Neural cell (in vitro differentiated cells): ENCODE data around the gene PANK1. TPM values are rescaled to one million over a fixed set of nuclear protein-coding genes. Genes with fewer than 3 reads are reported as not detected.

Source experiments
- H2AFZ ChIP-seq: fragments of 200-600, 300-800 bp; sonication (generic), shearing (Covaris generic); 2 replicates; pipeline ENCODE4 v1.6.0; 2014; ENCODE audit warnings: low read depth, mild to moderate bottlenecking, antibody characterized with exemption, low read length, moderate library complexity
- H3F3A ChIP-seq: fragments of 200-600 bp; shearing (Covaris generic); 2 replicates; pipeline ENCODE4 v1.6.1; 2016; ENCODE audit warnings: mild to moderate bottlenecking, moderate library complexity, mixed read lengths, antibody characterized with exemption, low read length; ENCODE audit not compliant: insufficient read depth, poor library complexity, severe bottlenecking
- H3K27ac ChIP-seq: fragments of 200-600, 300-800 bp; sonication (generic), shearing (Covaris generic); 2 replicates; pipeline ENCODE4 v1.5.1; 2014; ENCODE audit warnings: mild to moderate bottlenecking, low read length, moderate library complexity
- H3K27me3 ChIP-seq: fragments of 300-800, 200-600 bp; sonication (generic), shearing (Covaris generic); 2 replicates; pipeline ENCODE4 v1.6.0; 2014; ENCODE audit warnings: mild to moderate bottlenecking, low read depth, low read length, moderate library complexity; ENCODE audit not compliant: insufficient read depth
- H3K36me3 ChIP-seq: fragments of 300-800, 200-600 bp; sonication (generic), shearing (Covaris generic); 2 replicates; pipeline ENCODE4 v1.5.1; 2014; ENCODE audit warnings: mild to moderate bottlenecking, antibody characterized with exemption, low read length, moderate library complexity; ENCODE audit not compliant: insufficient read depth
- H3K4me2 ChIP-seq: fragments of 300-800, 200-600 bp; sonication (generic), shearing (Covaris generic); 2 replicates; pipeline ENCODE4 v1.6.0; 2014; ENCODE audit warnings: mild to moderate bottlenecking, low read length
- H3K4me3 ChIP-seq: fragments of 300-800, 200-600 bp; sonication (generic), shearing (Covaris generic); 2 replicates; pipeline ENCODE4 v1.5.1; 2014; ENCODE audit warnings: mild to moderate bottlenecking, low read length, moderate library complexity
- H3K79me2 ChIP-seq: fragments of 200-600 bp; shearing (Covaris generic); replicated peaks from 2 replicates; pipeline ENCODE4 v1.6.0; 2014; ENCODE audit warnings: mild to moderate bottlenecking, low read length, moderate library complexity; ENCODE audit not compliant: insufficient read depth
- H3K9ac ChIP-seq: fragments of 300-800, 200-600 bp; sonication (generic), shearing (Covaris generic); 2 replicates; pipeline ENCODE4 v1.6.1; 2016; ENCODE audit warnings: mild to moderate bottlenecking, low read length, mixed read lengths
- H3K9me2 ChIP-seq: fragments of 200-600 bp; shearing (Covaris generic); 2 replicates; pipeline ENCODE4 v1.6.1; 2016; ENCODE audit warnings: mild to moderate bottlenecking, low read length, mixed read lengths; ENCODE audit not compliant: insufficient read depth
- H3K9me3 ChIP-seq: fragments of 200-600, 300-800 bp; sonication (generic), shearing (Covaris generic); 2 replicates; pipeline ENCODE4 v1.6.1; 2016; ENCODE audit warnings: mild to moderate bottlenecking, mixed run types, low read length, moderate library complexity, mixed read lengths
- H4K20me1 ChIP-seq: fragments of 200-600 bp; shearing (Covaris generic); 2 replicates; pipeline ENCODE4 v1.6.1; 2016; ENCODE audit warnings: mild to moderate bottlenecking, mixed run types; ENCODE audit not compliant: insufficient read depth
- CTCF ChIP-seq: fragments of 450-650 bp; IDR thresholded peaks from 2 replicates; pipeline ENCODE4 v1.5.1; 2014; ENCODE audit warnings: antibody characterized with exemption, mild to moderate bottlenecking, moderate library complexity; ENCODE audit not compliant: poor library complexity, severe bottlenecking
- EP300 ChIP-seq: fragments of 450-650 bp; conservative IDR thresholded peaks from 2 replicates; pipeline ENCODE4 v1.6.1; 2014; ENCODE audit warnings: antibody characterized with exemption, mild to moderate bottlenecking, moderate library complexity; ENCODE audit not compliant: poor library complexity, severe bottlenecking
- EZH2 ChIP-seq: fragments of 200-600, 300-800 bp; shearing (Covaris generic), sonication (generic); IDR thresholded peaks from 2 replicates; pipeline ENCODE4 v1.6.1; 2014; ENCODE audit warnings: antibody characterized with exemption, low read length, borderline replicate concordance, mild to moderate bottlenecking; ENCODE audit not compliant: insufficient read depth, poor library complexity, severe bottlenecking
- MXI1 ChIP-seq: fragments of 450-650 bp; conservative IDR thresholded peaks from 2 replicates; pipeline ENCODE4 v1.6.1; 2014; ENCODE audit warnings: antibody characterized with exemption, mild to moderate bottlenecking; ENCODE audit not compliant: poor library complexity, severe bottlenecking
- POLR2AphosphoS5 ChIP-seq: IDR thresholded peaks from 2 replicates; pipeline ENCODE4 v1.6.1; 2012
- RAD21 ChIP-seq: fragments of 450-650 bp; conservative IDR thresholded peaks from 2 replicates; pipeline ENCODE4 v1.6.1; 2014; ENCODE audit warnings: antibody characterized with exemption, mild to moderate bottlenecking, moderate library complexity
- REST ChIP-seq: IDR thresholded peaks from 2 replicates; pipeline ENCODE4 v1.6.1; 2012; ENCODE audit warnings: borderline replicate concordance
- SMC3 ChIP-seq: fragments of 450-650 bp; conservative IDR thresholded peaks from 2 replicates; pipeline ENCODE4 v1.6.1; 2014; ENCODE audit warnings: antibody characterized with exemption, mild to moderate bottlenecking, moderate library complexity; ENCODE audit not compliant: poor library complexity
- TAF1 ChIP-seq: IDR thresholded peaks from 2 replicates; pipeline ENCODE4 v1.6.1; 2012; ENCODE audit warnings: low read depth
- polyA plus RNA-seq: library from polyadenylated mRNA; depleted of rRNA; stranded (reverse); fragments of >200 nt; gene quantifications from 2 replicates; pipeline ENCODE4 v1.2.3, GENCODE V29; 2014

PANK1 gene
- polyA plus RNA-seq, 1 donor from 2014 or later: 15.4 TPM

DNA sequence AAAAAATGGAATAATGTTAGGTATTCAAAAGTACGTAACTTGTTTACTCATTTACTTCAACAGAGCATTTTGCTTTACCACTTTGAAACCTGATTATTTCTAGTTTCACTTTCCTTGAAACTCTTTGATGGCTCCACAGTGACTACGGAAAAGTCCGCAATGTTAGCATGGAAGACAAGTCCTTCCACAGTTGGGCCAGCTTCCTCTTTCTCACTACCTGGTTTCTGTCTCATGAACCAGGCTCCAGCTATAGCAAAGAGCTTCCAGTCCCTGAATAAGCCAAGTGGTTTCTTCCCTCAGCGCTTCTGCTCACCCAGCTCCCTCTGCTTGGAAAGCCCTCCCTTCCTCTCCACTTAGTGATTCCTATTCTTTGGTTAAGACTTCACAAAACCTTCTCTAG is 64.8 kb downstream of the PANK1 start:
- Histone ChIP-seq H3K9ac (no peak overlapping the region), H3K27me3 (no peaks in the 10 kb centered on the region), H4K20me1 (no peaks in the 10 kb centered on the region), H3K36me3 (no peaks in the 10 kb centered on the region), H2AFZ (no peak overlapping the region), H3F3A (no peaks in the 10 kb centered on the region), H3K4me3 (no peak overlapping the region), H3K79me2 (no peaks in the 10 kb centered on the region), H3K9me3 (no peaks in the 10 kb centered on the region), H3K4me2 (no peak overlapping the region), H3K9me2 (no peaks in the 10 kb centered on the region), H3K27ac (no peak overlapping the region)
- TF ChIP-seq POLR2AphosphoS5: no peak
- no peak for TF ChIP-seq MXI1
- no peak for TF ChIP-seq EZH2
- TF ChIP-seq RAD21: no peak
- TF ChIP-seq CTCF: no peak
- TF ChIP-seq EP300: no peak
- no peak for TF ChIP-seq SMC3
- no peak for TF ChIP-seq TAF1
- no peak for TF ChIP-seq REST

DNA sequence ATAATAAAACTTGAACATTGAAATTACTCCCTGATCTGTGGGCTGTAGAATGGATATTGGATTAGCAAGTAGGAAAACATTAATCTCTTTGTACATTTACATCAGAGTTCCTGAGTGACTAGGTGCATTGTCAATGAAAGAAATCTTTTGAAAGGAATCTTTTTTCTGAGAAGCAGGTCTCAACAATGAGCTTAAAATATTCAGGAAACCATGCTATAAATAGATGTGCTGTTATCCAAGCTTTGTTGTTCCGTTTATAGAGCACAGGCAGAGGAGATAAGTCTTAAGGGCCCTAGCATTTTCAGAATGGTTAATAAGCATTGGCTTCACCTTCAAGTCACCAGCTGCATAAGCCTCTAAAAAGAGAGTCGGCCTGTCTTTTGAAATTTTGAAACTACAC is 68.3 kb downstream of the PANK1 start:
- H3K36me3 ChIP-seq: no peaks in the 10 kb centered on the region
- TF ChIP-seq TAF1: no peak
- no peak for TF ChIP-seq EP300
- TF ChIP-seq RAD21: no peak
- no peak for TF ChIP-seq EZH2
- no peak for TF ChIP-seq CTCF
- TF ChIP-seq POLR2AphosphoS5: no peak
- no peak for TF ChIP-seq SMC3
- TF ChIP-seq MXI1: no peak
- TF ChIP-seq REST: no peak
- no peaks in the 10 kb centered on the region for H3K9me3 ChIP-seq
- H3F3A ChIP-seq: no peaks in the 10 kb centered on the region
- no peak overlapping the region for H3K4me3 ChIP-seq
- H3K4me2 ChIP-seq: no peak overlapping the region
- H3K79me2 ChIP-seq: no peaks in the 10 kb centered on the region
- no peaks in the 10 kb centered on the region for H3K27me3 ChIP-seq
- H2AFZ ChIP-seq: no peak overlapping the region
- H4K20me1 ChIP-seq: no peaks in the 10 kb centered on the region
- no peak overlapping the region for H3K27ac ChIP-seq
- no peak overlapping the region for H3K9ac ChIP-seq
- no peaks in the 10 kb centered on the region for H3K9me2 ChIP-seq
